Activated naive CD8-positive, alpha-beta T cell treated with anti-CD3 and anti-CD28 coated beads, Interleukin-2, amount 50 U/mL, for 24 hours (primary cell): ENCODE data around the gene TF.
A peak's percentile ranks its signal among the peaks of the same experiment; 100 is the strongest.

Source experiments
- ATAC-seq: fragments of 150-1000 bp; cut with Tn5 transposase; one replicate; pipeline ENCODE4 v1.10.0; 2021
- DNase-seq: peaks from one replicate; pipeline ENCODE4 v3.0.0; 2021
- H3K27ac Mint-ChIP-seq: one replicate; pipeline ENCODE4 v1.8.0; 2021; ENCODE audit warnings: mild to moderate bottlenecking, mixed read lengths
- H3K27me3 Mint-ChIP-seq: one replicate; pipeline ENCODE4 v1.8.0; 2021; ENCODE audit warnings: mixed read lengths
- H3K36me3 Mint-ChIP-seq: one replicate; pipeline ENCODE4 v1.8.0; 2021; ENCODE audit warnings: low read depth, mixed read lengths
- H3K4me1 Mint-ChIP-seq: one replicate; pipeline ENCODE4 v1.8.0; 2021; ENCODE audit warnings: mixed read lengths
- H3K4me3 Mint-ChIP-seq: one replicate; pipeline ENCODE4 v1.8.0; 2021; ENCODE audit warnings: mild to moderate bottlenecking, moderate library complexity, mixed read lengths
- H3K9me3 Mint-ChIP-seq: one replicate; pipeline ENCODE4 v1.8.0; 2021; ENCODE audit warnings: mixed read lengths

Gene TF

GRCh38 chr3:133745981-133746711 is at the start of gene TF:
Gene TF, plus strand, starts transcription at chr3:133746393. Its CDS starts 48 bp downstream, at chr3:133746441.
- DNase-seq (no peak), ATAC-seq (peak; percentile 33)
- Mint-ChIP-seq H3K4me3 (no peak within 1 kb of the TSS), H3K4me1 (peaks cover 2% of the 10 kb centered on the region), H3K27ac (no peak within 1 kb of the TSS), H3K36me3 (no peaks in the 10 kb centered on the region), H3K27me3 (peaks cover 43% of the 10 kb centered on the region), H3K9me3 (no peaks in the 10 kb centered on the region)

- no peak overlapping the region for H3K27ac Mint-ChIP-seq
- no peaks in the 10 kb centered on the region for H3K9me3 Mint-ChIP-seq
- no peak for ATAC-seq
- no peak overlapping the region for H3K4me3 Mint-ChIP-seq
- no peak for DNase-seq
- H3K27me3 Mint-ChIP-seq: peaks cover 1% of the 10 kb centered on the region
- H3K36me3 Mint-ChIP-seq: no peaks in the 10 kb centered on the region
- no peaks in the 10 kb centered on the region for H3K4me1 Mint-ChIP-seq
Observed at GRCh38 chr3:133697960-133698359, 48.2 kb upstream of the TF start.

GRCh38 chr3:133699467-133699866 is 46.7 kb upstream of the TF start:
- no peak for DNase-seq
- Mint-ChIP-seq H3K27ac (no peak overlapping the region), H3K9me3 (no peaks in the 10 kb centered on the region), H3K36me3 (no peaks in the 10 kb centered on the region), H3K27me3 (peaks cover 5% of the 10 kb centered on the region), H3K4me3 (no peak overlapping the region), H3K4me1 (no peaks in the 10 kb centered on the region)
- no peak for ATAC-seq

- H3K9me3 Mint-ChIP-seq: no peaks in the 10 kb centered on the region
- H3K27ac Mint-ChIP-seq: no peak overlapping the region
- ATAC-seq: no peak
- no peaks in the 10 kb centered on the region for H3K4me1 Mint-ChIP-seq
- no peaks in the 10 kb centered on the region for H3K36me3 Mint-ChIP-seq
- DNase-seq: no peak
- H3K4me3 Mint-ChIP-seq: no peak overlapping the region
- peaks cover 5% of the 10 kb centered on the region for H3K27me3 Mint-ChIP-seq
Observed at GRCh38 chr3:133699903-133700302, 46.3 kb upstream of the TF start.

GRCh38 chr3:133700351-133700750 is 45.8 kb upstream of the TF start:
- Mint-ChIP-seq H3K9me3 (no peaks in the 10 kb centered on the region), H3K4me3 (no peak overlapping the region), H3K4me1 (no peaks in the 10 kb centered on the region), H3K36me3 (no peaks in the 10 kb centered on the region), H3K27me3 (peaks cover 6% of the 10 kb centered on the region), H3K27ac (no peak overlapping the region)
- no peak for DNase-seq
- ATAC-seq: no peak

- Mint-ChIP-seq H3K27me3 (peaks cover 8% of the 10 kb centered on the region), H3K27ac (no peak overlapping the region), H3K4me1 (no peaks in the 10 kb centered on the region), H3K4me3 (no peak overlapping the region), H3K9me3 (no peaks in the 10 kb centered on the region), H3K36me3 (no peaks in the 10 kb centered on the region)
- DNase-seq: no peak
- ATAC-seq: no peak
Observed at GRCh38 chr3:133701435-133702358, 44.5 kb upstream of the TF start.

GRCh38 chr3:133703915-133704314 is 42.3 kb upstream of the TF start:
- H3K36me3 Mint-ChIP-seq: no peaks in the 10 kb centered on the region
- no peaks in the 10 kb centered on the region for H3K4me1 Mint-ChIP-seq
- no peak overlapping the region for H3K4me3 Mint-ChIP-seq
- H3K27me3 Mint-ChIP-seq: peaks cover 9% of the 10 kb centered on the region
- ATAC-seq (no peak), DNase-seq (no peak)
- no peak overlapping the region for H3K27ac Mint-ChIP-seq
- no peaks in the 10 kb centered on the region for H3K9me3 Mint-ChIP-seq

GRCh38 chr3:133706033-133706432 is 40.2 kb upstream of the TF start:
- H3K27me3 Mint-ChIP-seq: peaks cover 13% of the 10 kb centered on the region
- no peak overlapping the region for H3K27ac Mint-ChIP-seq
- H3K4me3 Mint-ChIP-seq: no peak overlapping the region
- no peak for DNase-seq
- H3K4me1 Mint-ChIP-seq: no peaks in the 10 kb centered on the region
- no peaks in the 10 kb centered on the region for H3K36me3 Mint-ChIP-seq
- ATAC-seq: no peak
- no peaks in the 10 kb centered on the region for H3K9me3 Mint-ChIP-seq

GRCh38 chr3:133709139-133709750 is 36.9 kb upstream of the TF start:
- ATAC-seq (no peak), DNase-seq (no peak)
- no peaks in the 10 kb centered on the region for H3K4me1 Mint-ChIP-seq

GRCh38 chr3:133711013-133711412 is 35.2 kb upstream of the TF start:
- DNase-seq: no peak
- Mint-ChIP-seq H3K4me1 (no peaks in the 10 kb centered on the region), H3K4me3 (no peak overlapping the region), H3K27me3 (peaks cover 6% of the 10 kb centered on the region), H3K9me3 (no peaks in the 10 kb centered on the region), H3K27ac (no peak overlapping the region), H3K36me3 (no peaks in the 10 kb centered on the region)
- ATAC-seq: no peak

More at GRCh38 chr3:133709139-133709750, 36.9 kb upstream of the TF start:
- H3K4me3 Mint-ChIP-seq: no peak overlapping the region
- H3K27ac Mint-ChIP-seq: no peak overlapping the region
- H3K9me3 Mint-ChIP-seq: no peaks in the 10 kb centered on the region
- peaks cover 11% of the 10 kb centered on the region for H3K27me3 Mint-ChIP-seq
- H3K36me3 Mint-ChIP-seq: no peaks in the 10 kb centered on the region

GRCh38 chr3:133712017-133712416 is 34.2 kb upstream of the TF start:
- no peaks in the 10 kb centered on the region for H3K9me3 Mint-ChIP-seq
- peaks cover 6% of the 10 kb centered on the region for H3K27me3 Mint-ChIP-seq
- DNase-seq (no peak), ATAC-seq (no peak)
- no peak overlapping the region for H3K4me3 Mint-ChIP-seq
- no peak overlapping the region for H3K27ac Mint-ChIP-seq
- no peaks in the 10 kb centered on the region for H3K36me3 Mint-ChIP-seq
- no peaks in the 10 kb centered on the region for H3K4me1 Mint-ChIP-seq

- H3K9me3 Mint-ChIP-seq: no peaks in the 10 kb centered on the region
- ATAC-seq: no peak
- H3K27me3 Mint-ChIP-seq: peaks cover 5% of the 10 kb centered on the region
- no peak overlapping the region for H3K4me3 Mint-ChIP-seq
- H3K36me3 Mint-ChIP-seq: no peaks in the 10 kb centered on the region
- H3K27ac Mint-ChIP-seq: no peak overlapping the region
- no peaks in the 10 kb centered on the region for H3K4me1 Mint-ChIP-seq
- no peak for DNase-seq
Observed at GRCh38 chr3:133713347-133713746, 32.8 kb upstream of the TF start.

- ATAC-seq (no peak), DNase-seq (no peak)
- H3K9me3 Mint-ChIP-seq: peaks cover 11% of the 10 kb centered on the region
- H3K36me3 Mint-ChIP-seq: peaks cover 1% of the 10 kb centered on the region
- H3K27ac Mint-ChIP-seq: no peak overlapping the region
- H3K27me3 Mint-ChIP-seq: peaks cover 8% of the 10 kb centered on the region
- no peak overlapping the region for H3K4me3 Mint-ChIP-seq
- no peaks in the 10 kb centered on the region for H3K4me1 Mint-ChIP-seq
Observed at GRCh38 chr3:133717424-133717823, 28.8 kb upstream of the TF start.

- H3K27me3 Mint-ChIP-seq: peaks cover 13% of the 10 kb centered on the region
- H3K4me3 Mint-ChIP-seq: no peak overlapping the region
- peaks cover 5% of the 10 kb centered on the region for H3K36me3 Mint-ChIP-seq
- ATAC-seq (no peak), DNase-seq (no peak)
- H3K27ac Mint-ChIP-seq: no peak overlapping the region
- H3K9me3 Mint-ChIP-seq: peaks cover 21% of the 10 kb centered on the region
- no peaks in the 10 kb centered on the region for H3K4me1 Mint-ChIP-seq
Observed at GRCh38 chr3:133722935-133723334, 23.3 kb upstream of the TF start.

GRCh38 chr3:133730993-133731392 is 15.2 kb upstream of the TF start:
- Mint-ChIP-seq H3K27me3 (peaks cover 28% of the 10 kb centered on the region), H3K27ac (no peak overlapping the region), H3K4me1 (no peaks in the 10 kb centered on the region), H3K36me3 (peaks cover 3% of the 10 kb centered on the region), H3K4me3 (no peak overlapping the region), H3K9me3 (peaks cover 6% of the 10 kb centered on the region)
- ATAC-seq (no peak), DNase-seq (no peak)
